GM19239 (cell line): ENCODE results near the gene KDM4C.
A peak's percentile ranks its signal among the peaks of the same experiment; 100 is the strongest.
"Not testable (repeated sequence)": the region's sequence is repeated elsewhere in the genome, so short reads cannot be mapped to it uniquely, and the experiment has no call there.

ENCODE experiments used
- DNase-seq: peaks from one replicate; pipeline ENCODE4 v3.0.0; 2011; ENCODE audit warnings: low spot score; ENCODE audit not compliant: insufficient read length
- FAIRE-seq: peaks from 2 replicates; lab custom pipeline; 2011; peaks lifted over from hg19 to GRCh38; lab: Jason Lieb, UNC

KDM4C gene

GRCh38 chr9:6924988-6925563 lies 167.3 kb downstream of the KDM4C start:
- FAIRE-seq (no peak), DNase-seq (no peak)

GRCh38 chr9:6925836-6926235 lies 168.1 kb downstream of the KDM4C start:
- DNase-seq (no peak), FAIRE-seq (no peak)

GRCh38 chr9:6926436-6926835 lies 168.7 kb downstream of the KDM4C start:
- no peak for DNase-seq
- FAIRE-seq: no peak

GRCh38 chr9:6927838-6928237 lies 170.1 kb downstream of the KDM4C start:
- FAIRE-seq (no peak), DNase-seq (no peak)

GRCh38 chr9:6928863-6929262 lies 171.1 kb downstream of the KDM4C start:
- no peak for FAIRE-seq

GRCh38 chr9:6929441-6930215 lies 171.9 kb downstream of the KDM4C start:
- FAIRE-seq (no peak), DNase-seq (no peak)

More at GRCh38 chr9:6928863-6929262, 171.1 kb downstream of the KDM4C start:
- DNase-seq: no peak

- DNase-seq: no peak
- FAIRE-seq: no peak
Observed at GRCh38 chr9:6930827-6931226, 173.1 kb downstream of the KDM4C start.

GRCh38 chr9:6931913-6932312 lies 174.1 kb downstream of the KDM4C start:
- FAIRE-seq: no peak
- DNase-seq: no peak

- DNase-seq (no peak), FAIRE-seq (peak; percentile 47)
Observed at GRCh38 chr9:6936103-6936502, 178.3 kb downstream of the KDM4C start.

- DNase-seq: no peak
- no peak for FAIRE-seq
Observed at GRCh38 chr9:6937209-6937608, 179.4 kb downstream of the KDM4C start.

- no peak for DNase-seq
Observed at GRCh38 chr9:6938447-6938846, 180.7 kb downstream of the KDM4C start.

GRCh38 chr9:6938873-6939272 lies 181.1 kb downstream of the KDM4C start:
- DNase-seq (no peak), FAIRE-seq (no peak)

More at GRCh38 chr9:6938447-6938846, 180.7 kb downstream of the KDM4C start:
- FAIRE-seq: no peak

- no peak for FAIRE-seq
- DNase-seq: no peak
Observed at GRCh38 chr9:6941501-6941900, 183.7 kb downstream of the KDM4C start.

GRCh38 chr9:6942406-6942805 lies 184.6 kb downstream of the KDM4C start:
- DNase-seq: no peak
- FAIRE-seq: no peak

- FAIRE-seq (no peak), DNase-seq (no peak)
Observed at GRCh38 chr9:6943293-6943692, 185.5 kb downstream of the KDM4C start.

- no peak for DNase-seq
- no peak for FAIRE-seq
Observed at GRCh38 chr9:6944093-6944551, 186.3 kb downstream of the KDM4C start.

- no peak for DNase-seq
- no peak for FAIRE-seq
Observed at GRCh38 chr9:6944896-6945295, 187.1 kb downstream of the KDM4C start.

- DNase-seq (no peak), FAIRE-seq (no peak)
Observed at GRCh38 chr9:6945816-6946215, 188.0 kb downstream of the KDM4C start.

- FAIRE-seq (no peak), DNase-seq (no peak)
Observed at GRCh38 chr9:6946583-6947166, 188.9 kb downstream of the KDM4C start.

GRCh38 chr9:6948921-6949320 lies 191.1 kb downstream of the KDM4C start:
- DNase-seq, FAIRE-seq: not testable (repeated sequence)

GRCh38 chr9:6955251-6955921 lies 197.6 kb downstream of the KDM4C start:
- FAIRE-seq: peak; percentile 72
- no peak for DNase-seq
